Fibroblast of skin of abdomen (primary cell): ENCODE measurements around the gene EPHB2.

Experiments used
- DNase-seq: peaks from one replicate; pipeline ENCODE4 v3.0.0-alpha.2; 2013

Gene EPHB2

GRCh38 chr1:22862752-22863151 lies 152.1 kb downstream of the EPHB2 start:
- no peak for DNase-seq

DNA sequence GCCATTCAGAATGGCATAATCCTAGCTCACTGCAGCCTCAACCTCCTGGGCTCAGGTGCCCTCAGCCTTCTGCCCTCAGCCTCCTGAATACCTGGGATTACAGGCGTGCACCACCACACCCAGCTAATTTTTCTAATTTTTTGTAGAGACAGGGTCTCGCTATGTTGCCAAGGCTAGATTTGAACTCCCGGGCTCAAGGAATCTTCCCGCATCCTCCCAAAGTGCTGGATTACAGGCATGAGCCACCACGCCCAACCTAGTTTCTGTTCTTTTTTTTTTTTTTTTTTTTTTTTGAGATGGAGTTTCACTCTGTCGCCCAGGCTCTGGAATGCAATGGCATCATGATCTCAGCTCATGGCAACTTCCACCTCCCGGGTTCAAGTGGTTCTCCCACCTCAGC lies 153.1 kb downstream of the EPHB2 start:
- DNase-seq = no peak

GRCh38 chr1:22864886-22865285 lies 154.2 kb downstream of the EPHB2 start:
- DNase-seq = no peak

- no peak for DNase-seq
Observed at GRCh38 chr1:22865736-22866135, 155.1 kb downstream of the EPHB2 start.

DNA sequence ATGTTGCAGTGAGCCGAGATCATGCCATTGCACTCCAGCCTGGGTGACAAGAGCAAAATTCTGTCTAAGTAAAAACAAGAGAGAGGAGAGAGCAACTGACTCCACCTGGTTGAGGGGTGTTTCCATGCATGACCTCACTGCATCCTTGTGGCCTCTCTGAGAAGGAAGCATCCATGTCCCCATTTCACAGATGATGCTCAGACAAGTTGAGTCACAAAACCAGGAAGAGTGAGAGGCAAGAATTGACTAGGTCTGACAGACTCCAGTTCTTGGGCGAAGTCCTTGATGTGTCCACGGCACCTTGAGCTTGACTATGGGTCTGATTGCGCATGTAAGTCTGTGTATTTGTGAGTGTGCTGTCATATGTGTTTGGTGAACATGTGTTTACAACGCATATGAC lies 156.2 kb downstream of the EPHB2 start:
- DNase-seq = no peak

DNA sequence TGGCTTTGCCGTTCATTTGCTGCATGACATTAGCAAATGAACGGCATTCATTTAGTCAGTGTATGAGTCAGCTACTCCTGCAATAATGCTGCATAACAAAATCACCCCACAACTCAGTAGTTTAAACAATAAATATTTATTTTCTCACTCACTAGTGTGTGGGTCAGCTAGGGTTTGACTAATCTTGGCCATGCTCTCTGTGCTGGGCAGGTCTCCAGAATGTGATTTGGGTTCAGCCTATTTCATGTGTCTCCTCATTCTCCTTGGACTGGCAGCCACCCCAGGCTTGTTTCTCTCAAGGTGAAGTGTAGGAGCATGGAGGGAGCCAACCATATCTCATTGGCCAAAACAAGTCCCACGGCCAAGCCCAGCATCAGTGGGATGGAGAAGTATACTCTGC lies 157.7 kb downstream of the EPHB2 start:
- no peak for DNase-seq

- DNase-seq = no peak
Observed at GRCh38 chr1:22869325-22869724, 158.7 kb downstream of the EPHB2 start.

DNA sequence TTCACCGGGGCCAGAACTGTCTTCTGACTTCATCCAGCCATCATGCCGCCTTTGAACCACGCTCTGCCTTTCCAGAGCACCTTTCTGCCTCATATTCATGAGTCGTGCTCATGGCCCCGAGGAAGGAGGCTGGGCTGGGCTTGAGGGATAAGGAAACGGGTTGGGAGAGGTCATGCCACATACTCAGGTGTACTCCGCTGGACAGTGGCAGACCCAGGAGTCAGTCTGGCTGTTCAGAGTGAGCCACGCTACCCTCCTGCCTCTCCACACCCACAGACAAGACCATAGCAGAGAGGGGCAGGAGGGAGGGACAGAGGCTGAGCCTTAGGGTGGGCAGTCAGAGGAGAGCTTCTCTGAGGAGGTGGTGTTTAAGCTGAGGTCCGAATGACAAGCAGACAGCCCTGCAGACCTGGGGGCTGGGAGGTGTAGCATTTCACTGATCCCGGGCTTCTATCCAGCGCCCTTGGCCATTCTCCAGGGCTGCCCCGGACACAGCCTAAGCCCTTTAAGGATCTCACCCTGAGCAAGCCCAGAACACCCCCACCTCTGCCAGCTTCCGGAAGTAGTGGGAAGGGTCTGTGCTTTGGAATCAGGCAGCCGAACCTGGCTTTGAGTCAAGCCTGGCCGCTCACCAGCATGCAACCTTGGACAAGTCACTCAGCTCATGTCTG lies 159.7 kb downstream of the EPHB2 start:
- DNase-seq = peak; percentile 31

- DNase-seq = no peak
Observed at GRCh38 chr1:22872981-22873664, 162.5 kb downstream of the EPHB2 start.

- no peak for DNase-seq
Observed at GRCh38 chr1:22874785-22875184, 164.1 kb downstream of the EPHB2 start.

DNA sequence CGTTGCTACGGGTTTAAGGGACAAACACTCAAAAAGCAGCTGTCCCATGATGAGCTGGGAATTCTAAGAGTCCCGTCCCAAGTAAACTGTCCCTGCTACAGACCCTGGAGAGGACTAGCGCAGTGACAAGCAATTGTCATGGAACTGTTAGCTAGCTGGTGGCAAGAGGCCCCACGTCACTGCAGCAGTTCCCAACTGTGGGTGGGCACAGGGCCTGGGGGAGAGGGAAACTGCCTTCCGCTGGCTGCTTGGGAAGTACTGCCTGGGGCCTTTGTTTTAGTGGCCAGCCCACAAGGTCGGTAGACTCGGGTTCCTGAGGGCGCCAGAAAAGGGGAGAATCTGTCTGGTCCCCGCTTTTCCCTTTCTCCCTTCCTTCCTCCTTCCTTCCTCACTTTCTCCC lies 164.6 kb downstream of the EPHB2 start:
- DNase-seq = no peak

- no peak for DNase-seq
Observed at GRCh38 chr1:22875841-22876240, 165.2 kb downstream of the EPHB2 start.

DNA sequence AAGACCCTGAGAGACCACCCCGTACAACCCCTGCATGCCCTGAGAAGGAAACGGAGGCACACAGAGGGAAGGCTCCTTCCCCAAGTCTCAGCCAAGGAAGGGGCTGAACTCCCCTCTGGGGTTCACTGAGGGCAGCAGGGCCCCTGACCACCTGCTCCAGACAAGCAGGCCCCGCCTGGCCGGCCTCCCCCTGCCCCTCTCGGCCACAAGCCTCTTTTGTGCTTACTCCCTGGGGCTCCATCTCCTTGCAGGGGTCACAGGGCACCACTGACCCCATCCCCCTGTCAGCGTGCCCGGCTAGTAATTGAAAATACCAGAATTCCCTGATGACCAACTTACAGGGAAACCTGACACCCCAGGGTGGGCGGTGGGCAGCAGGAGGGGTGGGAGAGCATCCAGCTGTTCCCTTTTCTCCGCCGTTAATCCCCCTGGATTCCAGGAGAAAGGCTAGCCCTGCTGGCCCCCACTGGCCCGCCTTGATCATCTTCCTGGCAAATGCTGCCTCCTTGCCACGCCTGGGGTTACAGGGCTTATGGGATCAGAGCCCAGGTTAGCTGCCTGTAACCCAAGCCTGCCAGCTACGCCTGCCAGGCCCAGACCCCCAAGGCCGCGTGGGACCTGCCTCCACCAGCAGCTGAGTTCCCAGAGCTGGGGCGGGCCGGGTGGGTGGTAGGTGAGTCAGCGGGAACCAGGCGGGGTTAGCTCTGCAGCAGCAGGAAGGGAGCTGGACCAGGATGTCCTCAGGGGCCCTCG lies 165.9 kb downstream of the EPHB2 start:
- DNase-seq = peak; percentile 48

DNA sequence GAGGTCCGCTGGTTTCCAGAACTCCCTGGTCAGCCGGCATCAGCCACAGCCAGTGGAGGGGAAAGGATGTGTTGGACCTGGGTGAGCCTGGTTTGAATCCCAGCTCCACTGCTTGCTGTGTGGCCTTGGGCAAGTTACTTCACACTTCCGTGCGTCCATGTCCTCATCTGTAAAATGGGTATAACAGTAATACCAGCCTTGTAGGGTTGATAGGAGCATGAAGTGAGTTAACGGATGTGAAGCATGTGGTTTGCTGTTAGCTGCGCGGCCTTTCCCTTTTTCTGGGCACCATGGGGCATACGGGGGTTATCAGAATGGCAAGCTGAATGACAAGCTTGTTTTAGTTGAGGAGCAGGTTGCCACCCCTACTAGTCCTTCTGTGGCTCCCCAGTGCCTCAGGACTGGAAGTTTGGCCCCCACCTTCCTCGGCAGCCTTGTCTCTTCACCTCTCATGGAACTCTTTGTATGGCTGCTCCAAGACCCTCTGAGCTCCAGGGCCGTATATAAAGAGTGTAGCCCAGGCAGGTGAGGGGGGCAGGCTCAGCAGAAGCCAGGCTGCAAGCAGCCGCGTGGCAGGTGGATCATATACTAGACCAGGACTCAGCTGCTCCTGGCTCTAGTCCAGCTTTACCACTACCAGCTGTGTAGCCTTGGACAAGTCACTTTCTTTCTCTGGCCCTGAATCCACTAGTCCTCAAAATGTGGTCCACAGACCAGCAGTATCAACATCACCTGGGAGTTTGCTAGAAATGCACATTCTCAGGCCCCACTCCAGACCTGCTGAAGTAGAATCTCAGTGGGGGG lies 166.7 kb downstream of the EPHB2 start:
- DNase-seq = no peak

DNA sequence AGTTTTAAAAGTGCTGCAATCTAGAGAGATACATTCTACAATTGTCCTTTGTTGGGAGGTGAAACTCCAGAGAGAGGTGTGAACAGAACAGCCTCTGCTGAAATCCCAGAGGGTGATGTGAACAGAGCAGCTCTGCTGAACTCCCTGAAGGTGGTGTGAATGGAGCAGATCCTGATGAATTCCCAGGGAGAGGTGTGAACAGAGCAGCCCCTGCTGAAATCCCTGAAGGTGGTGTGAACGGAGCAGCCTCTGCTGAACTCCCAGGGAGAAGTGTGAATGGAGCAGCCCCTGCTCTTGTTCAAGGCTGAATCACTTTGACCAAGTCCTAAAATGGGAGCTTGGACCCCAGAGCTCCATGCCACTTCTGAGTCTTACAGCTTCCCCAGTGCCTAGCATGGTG lies 167.3 kb downstream of the EPHB2 start:
- no peak for DNase-seq

- DNase-seq = no peak
Observed at GRCh38 chr1:22878626-22879025, 168.0 kb downstream of the EPHB2 start.

- no peak for DNase-seq
Observed at GRCh38 chr1:22879445-22879844, 168.8 kb downstream of the EPHB2 start.

DNA sequence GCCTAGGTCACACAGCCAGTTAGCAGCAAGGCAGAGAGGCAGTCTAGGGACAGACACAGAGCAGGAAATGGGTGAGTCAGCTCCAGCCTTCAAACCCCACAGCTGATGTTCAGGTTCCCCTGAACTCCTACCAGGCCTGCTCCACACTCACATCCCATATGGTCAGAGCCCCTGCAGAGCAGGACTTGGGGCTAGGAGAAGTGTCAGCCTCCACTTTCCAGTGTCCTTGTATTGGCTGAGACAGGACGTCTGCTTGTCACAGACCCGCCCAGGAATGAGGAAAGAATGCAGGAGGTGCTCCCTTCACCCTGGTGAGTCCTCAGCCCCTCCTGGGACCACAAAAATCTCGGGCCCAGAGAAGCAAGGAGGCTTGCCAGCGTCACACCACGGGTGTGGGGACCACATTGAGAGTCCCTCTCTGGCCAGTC lies 169.5 kb downstream of the EPHB2 start:
- DNase-seq = peak; percentile 62

- DNase-seq = no peak
Observed at GRCh38 chr1:22883406-22883805, 172.8 kb downstream of the EPHB2 start.

GRCh38 chr1:22884806-22885530 lies 174.3 kb downstream of the EPHB2 start:
- DNase-seq = no peak

GRCh38 chr1:22886211-22886610 lies 175.6 kb downstream of the EPHB2 start:
- peak; percentile 95 for DNase-seq

- no peak for DNase-seq
Observed at GRCh38 chr1:22887491-22887890, 176.9 kb downstream of the EPHB2 start.
